AG04449 (cell line): ENCODE data around the gene HTD2.

Source experiments
- CTCF ChIA-PET: fragments of 350-600 bp; formaldehyde crosslinking; extraction: SDS; loops from one replicate; lab custom pipeline; 2021; ENCODE audit warnings: antibody characterized with exemption; lab: Yijun Ruan, JAX
- POLR2A ChIA-PET: fragments of 400-600, 350-600 bp; formaldehyde crosslinking; extraction: SDS; loops from one replicate; lab custom pipeline; 2020; ENCODE audit warnings: antibody characterized with exemption, inconsistent platforms; lab: Yijun Ruan, JAX
- DNase-seq: peaks from one replicate; pipeline ENCODE4 v3.0.0-alpha.2; 2010; ENCODE audit warnings: low read depth, low spot score
- H3K4me3 ChIP-seq: 2 replicates; pipeline ENCODE4 v1.5.1; 2011; ENCODE audit warnings: low read depth, mild to moderate bottlenecking, control low read depth, low read length
- CTCF ChIP-seq: IDR thresholded peaks from one replicate; pipeline ENCODE4 v1.5.1; 2011; ENCODE audit warnings: mild to moderate bottlenecking, moderate library complexity, low read length, control low read depth, inconsistent platforms; ENCODE audit not compliant: insufficient read depth; ENCODE audit errors: missing control alignments

The HTD2 gene

GRCh38 chr3:58322793-58323192, 16.5 kb downstream of the HTD2 start:
- no peak overlapping the region for H3K4me3 ChIP-seq
- ChIA-PET POLR2A (no interaction called here), CTCF (interaction anchor here (0.9 to 12.9 kb wide), 9 partner anchors 8 to 210 kb away, joined by 3 to 156 read pairs (median 12); partner anchors contain the start of genes ACOX2, HTD2 and RPP14)
- TF ChIP-seq CTCF = no peak
- DNase-seq = no peak

- no peak overlapping the region for H3K4me3 ChIP-seq
- POLR2A ChIA-PET = no interaction called here
- CTCF ChIA-PET = interaction anchor here (0.6 to 12.9 kb wide), 11 partner anchors 9 to 210 kb away, joined by 3 to 155 read pairs (median 5); partner anchors contain the start of genes ACOX2, HTD2, KCTD6 and RPP14
- no peak for DNase-seq
- TF ChIP-seq CTCF = no peak
These were observed 17.4 kb downstream of the HTD2 start for GRCh38 chr3:58323529-58324390.

- TF ChIP-seq CTCF = no peak
- no peak for DNase-seq
- ChIA-PET POLR2A (interaction anchor here (0.6 kb wide), 1 partner anchor 89 kb away, joined by 3 read pairs; no protein-coding TSS in a partner anchor), CTCF (interaction anchor here (0.6 to 12.9 kb wide), 9 partner anchors 11 to 291 kb away, joined by 3 to 155 read pairs (median 4); partner anchors contain the start of genes HTD2, KCTD6 and RPP14)
- no peak overlapping the region for H3K4me3 ChIP-seq
These were observed 18.4 kb downstream of the HTD2 start for GRCh38 chr3:58324391-58325390.

- DNase-seq = no peak
- no peak overlapping the region for H3K4me3 ChIP-seq
- POLR2A ChIA-PET = interaction anchor here (0.6 kb wide), 1 partner anchor 88 kb away, joined by 3 read pairs; no protein-coding TSS in a partner anchor
- CTCF ChIA-PET = interaction anchor here (1.7 to 12.9 kb wide), 5 partner anchors 10 to 208 kb away, joined by 4 to 155 read pairs (median 5); no protein-coding TSS in a partner anchor
- no peak for TF ChIP-seq CTCF
These were observed 19.2 kb downstream of the HTD2 start for GRCh38 chr3:58325525-58325992.

- DNase-seq = no peak
- ChIA-PET CTCF (interaction anchor here (1.0 to 12.9 kb wide), 7 partner anchors 9 to 90 kb away, joined by 3 to 155 read pairs (median 4); partner anchors contain the start of genes HTD2 and RPP14), POLR2A (no interaction called here)
- H3K4me3 ChIP-seq = no peak overlapping the region
- no peak for TF ChIP-seq CTCF
These were observed 20.1 kb downstream of the HTD2 start for GRCh38 chr3:58326267-58326900.
